AG09319 (cell line): Measurements from ENCODE around the gene MAML3.

Experiments used
- DNase-seq: peaks from one replicate; pipeline ENCODE4 v3.0.0-alpha.2; 2010; ENCODE audit warnings: low read depth; ENCODE audit errors: extremely low read depth
- CTCF ChIP-seq: IDR thresholded peaks from 2 replicates; pipeline ENCODE4 v1.5.1; 2011; ENCODE audit warnings: low read depth, mild to moderate bottlenecking, inconsistent platforms, low read length, moderate library complexity

MAML3 gene

DNA sequence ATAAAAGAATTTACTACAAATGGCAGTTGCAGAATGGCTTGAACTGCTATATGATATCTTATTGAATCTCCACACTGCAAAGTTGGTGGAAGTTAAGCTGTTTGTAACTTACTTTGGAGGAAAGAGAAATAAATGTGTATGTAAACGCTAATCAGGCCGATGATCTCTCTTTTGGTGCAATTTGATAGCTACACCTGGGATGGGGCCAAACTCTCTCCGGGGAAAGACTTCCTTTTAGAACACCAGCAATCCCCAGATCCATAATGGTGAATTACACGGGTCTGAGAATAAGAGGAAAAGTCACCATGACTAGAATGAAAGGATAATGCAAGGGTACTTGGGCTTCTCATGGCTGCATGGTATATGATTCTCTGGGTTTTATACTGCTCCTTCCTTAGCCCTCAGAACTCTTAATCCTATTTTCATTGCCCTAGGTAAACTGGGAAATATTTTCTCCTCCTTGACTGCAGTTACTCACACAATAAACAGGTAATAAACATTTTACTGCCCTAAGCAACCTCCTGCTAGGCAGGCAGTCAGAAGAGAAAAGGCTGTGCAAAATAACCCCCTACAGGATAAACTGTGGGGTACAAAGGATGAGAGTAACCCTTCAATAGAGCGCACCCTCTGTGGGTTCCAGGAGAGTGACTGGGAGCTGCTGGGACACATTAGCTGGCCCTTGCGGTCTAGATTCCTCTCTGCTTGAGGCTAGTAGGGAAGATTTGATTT lies 379.1 kb downstream of the MAML3 start:
- TF ChIP-seq CTCF, result no peak
- DNase-seq, result no peak

DNA sequence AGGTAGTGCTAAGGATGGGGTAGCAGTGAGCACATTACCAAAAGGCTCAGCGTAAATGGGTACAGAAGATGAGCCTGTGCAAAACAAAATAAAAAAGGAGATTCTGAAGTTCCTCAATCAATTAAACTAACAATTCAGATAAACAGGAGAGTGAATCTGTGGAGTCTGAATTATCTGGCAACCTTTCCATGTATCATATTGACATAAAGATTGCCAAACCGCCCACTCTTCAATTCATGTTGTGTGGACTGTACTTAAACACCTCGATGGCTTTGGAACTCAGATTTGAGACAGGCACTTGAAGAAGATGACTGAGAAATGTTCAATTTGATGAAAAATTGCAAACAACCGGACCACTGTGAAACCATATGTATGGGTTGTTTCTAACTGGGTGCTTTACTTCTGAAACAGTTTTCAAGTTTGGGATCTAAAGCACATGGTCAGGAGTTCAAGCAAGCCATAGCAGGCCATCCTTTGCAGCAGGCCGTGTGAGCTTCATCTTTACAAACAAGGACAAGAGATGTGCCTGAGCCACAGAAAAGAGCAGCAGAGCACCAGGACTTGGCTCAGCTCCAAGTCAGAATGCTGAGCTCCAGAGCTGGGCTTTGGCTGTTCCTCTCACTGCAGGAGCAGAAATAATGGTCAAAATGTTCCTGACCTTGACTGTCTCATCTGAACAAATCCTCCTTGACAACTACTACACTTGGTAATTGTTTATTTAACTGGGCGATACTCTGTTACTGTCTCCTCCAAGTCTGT lies 380.2 kb downstream of the MAML3 start:
- no peak for DNase-seq
- no peak for TF ChIP-seq CTCF

DNA sequence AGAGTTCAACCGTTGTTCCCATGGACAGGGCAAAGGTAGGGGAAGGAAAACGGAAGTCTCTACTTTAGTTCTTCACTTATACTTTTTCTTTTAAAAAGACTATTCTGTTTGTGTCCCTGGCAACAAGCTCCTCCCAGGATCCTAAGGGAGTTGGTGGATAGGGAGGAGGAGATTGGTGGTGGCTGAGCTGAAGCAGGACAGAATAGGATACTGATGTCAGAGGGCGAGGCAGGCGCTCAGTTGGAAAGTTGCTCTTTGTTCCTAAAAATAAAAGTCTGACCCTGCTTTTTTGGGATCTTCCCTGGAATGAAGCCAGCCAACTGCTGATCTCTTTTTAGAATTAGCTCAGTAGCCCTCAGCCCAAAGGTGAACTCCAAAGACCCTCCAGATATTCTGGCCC lies 383.6 kb downstream of the MAML3 start:
- TF ChIP-seq CTCF, result no peak
- DNase-seq, result no peak

- DNase-seq, result no peak
- no peak for TF ChIP-seq CTCF
These were observed 384.6 kb downstream of the MAML3 start for GRCh38 chr4:139769364-139769763.

DNA sequence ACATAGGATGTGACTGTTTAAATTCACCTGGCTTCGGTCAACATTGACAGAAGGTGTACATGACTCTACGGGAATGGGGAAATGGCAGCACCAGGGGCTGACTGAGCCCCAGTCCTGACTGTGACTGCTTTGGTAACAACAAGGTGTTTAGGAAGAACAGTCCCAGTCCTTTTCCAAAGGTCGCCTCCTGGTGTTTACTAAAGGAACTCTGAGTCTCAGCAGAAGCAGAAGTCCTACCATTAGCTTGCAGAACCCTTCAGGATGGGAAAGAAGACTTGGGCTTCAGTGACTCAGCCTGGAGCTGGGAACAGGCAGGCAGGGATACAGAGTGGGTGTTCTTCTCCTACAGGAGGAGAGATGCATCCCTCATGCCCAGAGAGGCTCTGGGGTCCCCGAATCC lies 385.1 kb downstream of the MAML3 start:
- TF ChIP-seq CTCF, result no peak
- no peak for DNase-seq

- no peak for DNase-seq
- no peak for TF ChIP-seq CTCF
These were observed 385.6 kb downstream of the MAML3 start for GRCh38 chr4:139768366-139768765.

DNA sequence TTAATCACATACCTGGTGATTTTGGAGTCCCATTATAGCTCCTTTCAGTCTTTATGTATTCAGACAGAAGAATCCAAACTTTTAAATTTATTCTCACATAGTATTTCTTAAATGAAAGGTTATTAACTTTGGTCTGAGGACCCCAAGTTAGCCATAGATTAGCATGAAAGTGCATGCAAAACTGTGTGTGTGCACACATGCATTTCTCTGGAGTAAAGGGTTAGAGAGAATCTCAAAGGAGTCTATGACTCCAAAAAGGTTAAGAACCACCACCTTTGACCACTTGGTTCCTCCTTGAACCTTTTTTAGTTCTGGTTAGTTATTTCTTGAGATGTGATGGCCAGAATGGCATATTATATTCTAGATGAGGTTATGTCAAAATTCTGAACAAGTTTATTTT lies 386.4 kb downstream of the MAML3 start:
- DNase-seq, result no peak
- TF ChIP-seq CTCF, result no peak
